ENCODE results near the gene DNAAF5.

DNA sequence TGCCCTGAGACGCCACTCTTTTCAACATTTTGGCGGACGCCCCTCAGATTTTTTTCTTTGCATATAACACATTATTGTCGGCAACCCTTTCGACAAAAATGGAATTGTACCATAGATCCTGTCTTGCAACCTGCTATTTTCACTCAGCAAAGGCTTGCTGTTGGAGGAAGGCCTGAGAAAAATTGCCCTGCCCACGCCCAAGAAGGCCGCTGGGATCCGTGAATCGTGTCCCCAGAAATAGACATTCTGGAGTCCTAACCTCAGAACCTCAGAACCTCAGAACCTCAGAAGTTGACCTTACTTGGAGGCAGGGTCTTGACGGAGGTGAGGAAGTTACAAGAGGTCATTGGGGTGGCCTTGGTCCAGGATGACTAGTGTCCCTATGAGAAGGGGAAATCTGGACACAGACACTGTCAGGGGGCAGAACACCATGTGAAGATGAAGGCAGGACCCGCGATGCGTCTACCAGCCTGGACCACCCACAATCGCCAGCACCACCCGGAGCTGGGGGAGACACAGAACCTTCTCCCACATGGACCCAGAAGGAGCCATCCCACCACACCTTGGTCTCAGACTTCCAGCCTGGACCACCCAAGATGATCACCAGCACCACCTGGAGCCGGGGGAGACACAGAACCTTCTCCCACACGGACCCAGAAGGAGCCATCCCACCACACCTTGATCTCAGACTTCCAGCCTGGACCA lies 19.1 kb upstream of the DNAAF5 start:
- TF ChIP-seq POLR2A (IDR thresholded peaks at IDR 0.05; ENCODE audit: low read depth, low read length) = no peak
- TF ChIP-seq, protein P1, sequence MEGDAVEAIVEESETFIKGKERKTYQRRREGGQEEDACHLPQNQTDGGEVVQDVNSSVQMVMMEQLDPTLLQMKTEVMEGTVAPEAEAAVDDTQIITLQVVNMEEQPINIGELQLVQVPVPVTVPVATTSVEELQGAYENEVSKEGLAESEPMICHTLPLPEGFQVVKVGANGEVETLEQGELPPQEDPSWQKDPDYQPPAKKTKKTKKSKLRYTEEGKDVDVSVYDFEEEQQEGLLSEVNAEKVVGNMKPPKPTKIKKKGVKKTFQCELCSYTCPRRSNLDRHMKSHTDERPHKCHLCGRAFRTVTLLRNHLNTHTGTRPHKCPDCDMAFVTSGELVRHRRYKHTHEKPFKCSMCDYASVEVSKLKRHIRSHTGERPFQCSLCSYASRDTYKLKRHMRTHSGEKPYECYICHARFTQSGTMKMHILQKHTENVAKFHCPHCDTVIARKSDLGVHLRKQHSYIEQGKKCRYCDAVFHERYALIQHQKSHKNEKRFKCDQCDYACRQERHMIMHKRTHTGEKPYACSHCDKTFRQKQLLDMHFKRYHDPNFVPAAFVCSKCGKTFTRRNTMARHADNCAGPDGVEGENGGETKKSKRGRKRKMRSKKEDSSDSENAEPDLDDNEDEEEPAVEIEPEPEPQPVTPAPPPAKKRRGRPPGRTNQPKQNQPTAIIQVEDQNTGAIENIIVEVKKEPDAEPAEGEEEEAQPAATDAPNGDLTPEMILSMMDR (conservative IDR thresholded peaks at IDR 0.05; ENCODE audit: low read depth, low read length) = no peak
- no peak for TF ChIP-seq BHLHE40 (IDR thresholded peaks at IDR 0.05; ENCODE audit: low read depth, low read length)
- no peak for TF ChIP-seq RAD21 (IDR thresholded peaks at IDR 0.05; ENCODE audit: low read length)
- TF ChIP-seq USF2 (IDR thresholded peaks at IDR 0.05; ENCODE audit: low read depth, low read length) = no peak
- no peak for TF ChIP-seq SMC3 (IDR thresholded peaks at IDR 0.05; ENCODE audit: low read depth, low read length)
- no peak for TF ChIP-seq MXI1 (IDR thresholded peaks at IDR 0.05; ENCODE audit: borderline replicate concordance, low read depth, low read length)
- no peak for TF ChIP-seq MAFK (IDR thresholded peaks at IDR 0.05; ENCODE audit: low read depth, low read length)
- TF ChIP-seq NFE2L2 (IDR thresholded peaks at IDR 0.05; ENCODE audit: low read depth, low read length) = no peak
- TF ChIP-seq CEBPB (IDR thresholded peaks at IDR 0.05; ENCODE audit: low read depth, low read length) = no peak
- no peak for TF ChIP-seq ELK1 (IDR thresholded peaks at IDR 0.05; ENCODE audit: borderline replicate concordance, low read depth, low read length)
- TF ChIP-seq RFX5 (IDR thresholded peaks at IDR 0.05; ENCODE audit: low read depth, low read length) = no peak
